Right renal pelvis (tissue), 4 donors: ENCODE results near the gene ELMO1. TPM values are rescaled to one million over a fixed set of nuclear protein-coding genes. Genes with fewer than 3 reads are reported as not detected.
A peak's percentile ranks its signal among the peaks of the same experiment; 100 is the strongest.

Experiments
- DNase-seq, 4 donors: peaks; one replicate each; pipeline ENCODE4 v3.0.0-alpha.2; 2013; ENCODE audit warnings: low read depth in 4 of 4, low spot score in 3 of 4, missing footprints in 1 of 4
- polyA plus RNA-seq, 4 donors: library from polyadenylated mRNA; unstranded; fragments of 120-200 nt; gene quantifications; one replicate each; pipeline ENCODE4 v1.2.1, GENCODE V29; 2013; ENCODE audit not compliant: insufficient read length in 4 of 4

The ELMO1 gene
- polyA plus RNA-seq, 4 donors: 9.9 to 14.6 (median 11.3) TPM

GRCh38 chr7:37083311-37084096 lies 365.2 kb downstream of the ELMO1 start:
- DNase-seq: no peak

DNA sequence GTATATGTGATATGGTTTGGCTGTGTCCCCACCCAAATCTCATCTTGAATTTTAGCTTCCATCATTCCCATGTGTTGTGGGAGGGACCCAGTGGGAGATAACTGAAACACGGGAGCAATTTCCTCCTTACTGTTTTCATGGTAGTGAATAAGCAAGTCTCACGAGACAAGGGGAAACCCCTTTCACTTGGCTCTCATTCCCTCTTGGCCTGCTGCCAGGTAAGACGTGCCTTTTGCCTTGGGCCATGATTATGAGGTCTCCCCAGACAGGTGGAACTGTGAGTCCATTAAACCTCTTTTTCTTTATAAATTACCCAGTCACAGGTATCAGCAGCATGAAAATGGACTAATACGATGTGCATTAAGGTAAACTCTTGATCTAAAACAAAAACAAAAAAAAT lies 367.2 kb downstream of the ELMO1 start:
- no peak for DNase-seq

DNA sequence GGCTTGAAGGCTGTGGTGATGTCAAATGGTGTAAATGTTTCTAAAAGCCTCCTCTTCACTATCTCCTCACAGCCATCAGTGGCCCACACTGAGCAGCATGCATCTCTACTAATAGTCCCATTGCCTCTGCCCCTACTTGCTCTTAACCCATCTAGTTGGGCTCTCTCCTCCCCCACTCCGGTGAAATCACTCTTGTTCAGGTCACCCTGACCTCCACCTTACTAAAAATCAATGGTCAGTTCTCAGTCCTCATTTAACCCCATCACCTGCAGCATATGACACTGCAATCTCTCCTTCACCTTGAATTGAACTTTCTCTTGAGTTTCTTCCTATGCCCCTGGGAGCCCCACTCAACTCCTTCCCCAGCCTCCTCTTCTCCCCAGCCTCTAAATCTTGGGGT lies 369.2 kb downstream of the ELMO1 start:
- DNase-seq: no peak

- no peak for DNase-seq
Measured at GRCh38 chr7:37076668-37077067, 372.0 kb downstream of the ELMO1 start.

DNA sequence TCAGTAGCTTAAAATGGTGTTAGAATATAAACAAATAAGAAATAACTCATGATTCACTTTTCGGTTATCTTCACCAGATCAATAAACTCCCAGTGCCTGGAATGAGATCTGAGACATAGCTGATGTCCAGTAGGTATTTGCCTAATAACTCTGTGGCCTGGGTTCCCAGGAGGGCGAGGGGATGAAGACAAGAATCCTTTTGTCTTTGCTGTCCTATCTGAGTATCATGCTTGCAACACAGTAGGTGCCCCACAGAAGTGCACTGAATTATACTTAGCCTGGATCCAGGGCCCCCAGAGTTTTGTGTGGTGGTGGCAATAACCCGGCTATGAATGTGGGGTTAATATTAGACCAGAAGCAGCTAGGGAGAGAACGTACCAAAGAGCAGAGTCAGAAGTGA lies 374.3 kb downstream of the ELMO1 start:
- no peak for DNase-seq

- DNase-seq: no peak
Measured at GRCh38 chr7:37071124-37071523, 377.5 kb downstream of the ELMO1 start.

GRCh38 chr7:37070471-37070870 lies 378.2 kb downstream of the ELMO1 start:
- no peak for DNase-seq

GRCh38 chr7:37070031-37070430 lies 378.6 kb downstream of the ELMO1 start:
- no peak for DNase-seq

DNA sequence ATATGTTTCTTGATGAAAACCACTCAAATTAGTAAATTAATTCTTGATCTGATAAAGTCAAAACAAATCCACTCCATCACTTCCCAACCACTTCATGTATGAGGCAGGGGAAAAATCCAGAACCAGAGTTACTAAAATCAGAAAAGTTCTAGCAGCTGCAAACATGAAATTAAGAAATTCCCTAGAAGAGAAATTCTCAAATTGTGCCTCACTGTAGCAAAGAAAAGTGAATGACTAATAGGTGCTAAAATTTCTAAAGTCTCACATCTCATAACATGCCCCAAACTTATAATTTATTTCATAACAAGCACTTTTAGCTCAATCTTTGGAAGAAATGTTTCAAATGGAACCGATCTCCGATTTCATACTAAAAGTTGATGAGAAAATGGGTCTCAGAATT lies 379.3 kb downstream of the ELMO1 start:
- no peak for DNase-seq

DNA sequence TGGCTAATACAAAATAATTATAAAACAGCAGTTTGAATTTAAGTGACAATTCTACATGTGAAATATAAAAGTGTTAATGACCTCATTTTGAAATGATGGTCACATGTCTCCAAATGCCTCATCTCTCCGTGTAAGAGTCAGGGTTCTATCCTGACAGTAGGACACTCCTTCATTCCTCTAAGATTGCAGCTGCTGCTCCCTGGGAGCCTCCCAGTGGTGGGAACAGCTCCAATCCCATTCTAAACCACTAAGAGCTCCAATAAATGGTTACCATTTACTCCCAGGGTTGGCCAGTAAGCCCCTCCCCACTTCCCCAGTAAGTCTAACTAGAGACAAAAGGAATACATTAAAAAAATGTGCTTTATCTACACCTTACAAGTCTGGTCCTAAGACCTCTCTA lies 379.8 kb downstream of the ELMO1 start:
- no peak for DNase-seq

DNA sequence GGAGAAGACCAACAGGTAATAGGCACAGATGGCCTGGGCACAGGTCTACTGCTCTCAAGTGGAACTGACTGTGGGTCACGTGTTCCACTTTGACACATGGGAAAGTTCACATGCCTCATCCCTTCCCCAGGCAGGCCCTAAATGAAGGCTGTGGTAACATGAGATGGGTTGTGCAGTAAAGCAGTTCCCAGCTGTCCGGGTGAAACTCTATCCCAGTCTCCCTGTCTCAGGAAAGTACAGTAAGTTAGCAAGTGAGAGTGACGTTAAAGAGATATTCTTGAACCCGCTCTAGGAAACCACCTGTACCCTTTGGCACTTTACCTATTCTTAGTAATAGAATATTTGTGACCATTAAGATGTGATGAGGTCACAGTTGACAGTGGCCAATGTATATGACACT lies 380.6 kb downstream of the ELMO1 start:
- peak in 3 of 4 donors; percentile 18 to 41 (median 24) for DNase-seq

GRCh38 chr7:37065779-37066271 lies 382.8 kb downstream of the ELMO1 start:
- DNase-seq: no peak

- DNase-seq: no peak
Measured at GRCh38 chr7:37062560-37062859, 386.2 kb downstream of the ELMO1 start.

DNA sequence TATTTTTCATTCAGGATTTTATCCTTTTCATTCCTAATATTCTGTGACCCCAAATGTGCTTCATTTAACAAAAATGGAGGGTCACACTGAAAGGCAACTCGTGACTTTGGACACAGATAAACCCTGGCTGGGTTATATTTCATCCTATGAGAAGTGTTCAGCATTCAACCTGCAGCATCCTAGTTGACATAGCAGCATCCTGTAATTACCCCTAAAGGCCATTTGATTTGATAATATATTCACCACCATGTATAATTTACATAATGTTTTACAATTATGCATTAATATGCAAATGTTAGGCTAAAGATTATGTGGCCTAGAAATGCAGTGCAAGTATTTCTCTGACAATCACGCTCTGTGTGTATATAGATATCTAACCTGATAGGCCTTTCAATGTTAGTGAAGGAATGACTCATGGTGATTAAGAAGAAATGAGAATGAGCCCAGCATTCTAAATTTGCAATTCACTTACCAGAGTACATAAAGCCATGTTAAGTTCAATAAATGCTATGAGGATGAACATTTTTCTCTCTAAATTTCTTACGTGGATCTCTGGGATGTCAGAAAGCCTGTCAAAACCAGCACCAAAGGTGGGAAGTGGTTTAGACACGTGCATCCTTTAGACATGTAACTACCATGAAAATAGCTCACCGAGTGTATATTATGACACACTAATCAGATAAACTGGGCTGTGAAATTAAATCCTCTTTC lies 386.7 kb downstream of the ELMO1 start:
- DNase-seq: no peak

DNA sequence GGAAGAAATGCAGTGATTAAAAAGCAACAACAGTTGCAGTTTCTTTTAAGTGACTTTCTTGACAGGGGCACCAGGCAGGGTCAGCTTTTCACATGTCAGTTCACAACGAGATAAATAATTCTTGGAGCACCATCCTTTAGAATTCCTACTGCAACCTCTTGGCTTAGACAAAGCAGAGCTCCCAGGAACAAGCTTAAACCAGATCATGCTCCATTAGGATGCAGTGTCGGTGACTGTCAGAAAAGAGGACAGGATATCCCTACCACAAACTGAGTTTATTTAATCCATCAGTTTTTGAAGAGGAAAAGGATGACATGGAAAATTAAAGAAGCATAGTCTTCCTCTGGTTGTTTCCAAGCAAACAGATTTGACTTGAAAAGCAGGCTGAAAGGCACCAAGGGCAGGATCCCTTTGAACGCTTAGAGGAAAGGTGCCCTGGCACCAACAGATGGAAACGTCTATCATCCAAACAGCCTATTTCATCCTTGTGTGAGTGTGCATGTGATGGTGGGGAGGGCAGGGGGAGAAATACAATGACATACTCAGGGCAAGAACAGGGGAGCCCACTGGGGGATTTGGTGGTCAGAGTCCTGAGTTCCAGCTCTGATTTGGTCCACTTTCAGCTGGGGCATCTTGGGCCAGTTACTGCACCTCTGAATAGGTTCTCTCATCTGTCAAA lies 392.3 kb downstream of the ELMO1 start:
- no peak for DNase-seq

DNA sequence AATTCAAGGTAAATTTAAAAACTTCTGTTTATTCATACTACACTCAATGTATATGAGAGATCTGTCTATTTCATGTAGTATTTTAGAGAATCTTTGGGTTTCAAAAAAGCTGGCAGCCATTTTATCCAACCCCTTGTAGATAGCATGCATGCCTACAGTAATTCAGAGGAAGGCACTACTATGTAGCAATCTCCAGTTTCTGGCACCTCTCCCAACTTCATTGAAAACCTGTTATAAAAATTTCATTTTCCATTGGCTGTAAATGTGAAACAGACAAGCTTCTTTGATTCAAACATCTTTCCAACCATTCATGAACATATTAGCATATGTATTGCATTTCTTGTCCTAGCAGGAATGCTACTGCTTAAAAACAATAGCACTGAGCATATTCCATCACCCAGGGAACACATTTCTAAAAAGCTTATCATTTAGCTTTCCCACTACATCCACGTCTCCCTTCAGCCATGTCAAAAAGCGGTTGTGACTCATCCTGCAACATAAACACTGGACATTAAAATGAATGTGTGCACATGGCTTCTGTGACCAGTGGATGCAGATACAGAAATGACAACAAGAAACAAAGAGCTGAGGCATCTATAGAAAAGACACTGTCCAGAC lies 393.9 kb downstream of the ELMO1 start:
- DNase-seq: no peak

- peak in 3 of 4 donors; percentile 31 to 63 (median 45) for DNase-seq
Measured at GRCh38 chr7:37052705-37053104, 396.0 kb downstream of the ELMO1 start.

DNA sequence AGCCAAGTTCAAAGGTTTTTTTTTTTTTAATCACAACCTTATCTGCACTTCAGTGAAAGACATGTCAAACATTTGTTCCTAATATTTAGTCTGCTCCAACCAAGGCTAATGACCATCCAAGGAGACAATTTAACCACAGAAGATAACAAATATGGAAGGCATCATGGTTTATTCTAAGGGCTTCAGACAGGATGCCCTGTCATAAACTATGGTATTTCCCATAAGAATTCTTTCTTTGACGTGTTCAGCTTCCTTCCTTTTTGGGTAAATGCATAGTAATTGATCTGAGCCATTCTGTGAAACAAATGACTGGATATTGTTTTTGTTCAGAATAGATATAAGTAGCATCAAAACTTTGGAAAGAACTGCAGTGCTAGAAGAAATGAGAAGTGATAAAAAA lies 397.9 kb downstream of the ELMO1 start:
- no peak for DNase-seq

DNA sequence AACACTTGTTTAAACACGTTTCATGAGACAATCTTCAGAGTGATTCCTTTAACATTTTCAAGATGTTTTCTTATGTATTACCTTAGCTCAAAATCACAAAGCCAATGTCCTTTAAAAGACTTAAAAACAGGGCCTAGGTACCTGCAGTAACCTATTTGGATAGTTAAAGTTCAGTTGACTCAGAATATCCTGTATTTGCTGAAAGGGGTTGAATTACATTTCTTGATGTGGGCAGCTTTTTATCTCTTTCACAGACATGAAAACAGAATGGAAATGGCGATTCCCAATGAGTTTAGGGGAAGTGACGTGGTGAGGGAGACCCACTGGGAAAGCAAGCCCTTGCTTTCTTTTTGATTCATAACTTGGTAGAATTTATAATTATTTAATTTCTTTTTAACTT lies 400.0 kb downstream of the ELMO1 start:
- DNase-seq: no peak

DNA sequence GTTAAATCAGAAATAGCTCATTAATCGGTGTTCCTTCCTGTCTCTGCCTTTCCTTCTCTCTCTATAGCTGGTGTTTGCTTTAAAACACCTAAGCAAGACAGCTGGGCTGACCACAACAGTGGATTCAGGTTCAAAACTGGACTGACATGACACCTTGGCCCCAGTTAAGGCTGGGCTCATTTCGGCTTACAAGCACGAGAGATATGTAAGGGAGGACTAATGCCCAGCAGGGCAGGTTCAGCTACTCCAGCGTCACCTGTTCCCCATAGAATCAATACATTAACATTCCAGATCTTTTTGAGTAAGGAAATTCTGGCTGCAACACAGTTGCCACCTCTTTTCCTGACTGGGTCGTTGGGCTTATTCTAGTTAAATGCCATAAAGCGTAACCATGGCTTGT lies 401.4 kb downstream of the ELMO1 start:
- no peak for DNase-seq

DNA sequence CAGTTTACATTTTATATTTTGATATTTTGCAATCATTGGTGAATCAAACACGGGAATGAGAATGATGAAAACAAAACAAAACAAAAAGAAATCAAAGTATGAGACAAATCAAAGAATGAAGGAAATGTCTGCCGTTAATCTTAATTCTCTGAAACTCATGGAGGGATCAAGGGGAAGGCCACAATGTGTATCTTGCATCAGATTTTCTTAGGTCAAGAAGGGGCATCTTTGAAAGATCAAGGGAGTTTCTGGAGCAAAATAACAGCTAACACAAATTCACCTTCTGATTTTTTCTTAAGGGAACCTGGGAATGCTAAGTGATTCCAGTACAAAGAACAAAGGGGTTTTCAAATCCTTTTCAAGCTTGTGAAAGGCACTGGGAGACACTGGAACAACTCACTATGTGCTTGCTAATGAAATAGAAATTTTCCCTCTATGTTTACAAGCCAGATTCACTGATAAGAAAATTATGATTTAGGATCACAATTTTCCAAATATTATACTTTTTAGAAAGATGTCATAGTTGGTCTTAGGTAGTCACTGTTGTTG lies 402.1 kb downstream of the ELMO1 start:
- DNase-seq: no peak
